Stimulated activated CD8-positive, alpha-beta memory T cell treated with anti-CD3 and anti-CD28 coated beads, Interleukin-15, amount 100 ng/mL, for 4 hours (primary cell): ENCODE measurements around the gene TDP1.

Experiments
- DNase-seq, 2 donors: peaks; one replicate each; pipeline ENCODE4 v3.0.0-alpha.2; 2020; ENCODE audit warnings: low read depth in 2 of 2

Gene TDP1

GRCh38 chr14:89941830-89942377, 13.8 kb upstream of the TDP1 start:
- DNase-seq, result no peak

GRCh38 chr14:89947344-89947743, 8.4 kb upstream of the TDP1 start:
- DNase-seq, result no peak

- DNase-seq, result no peak
Observed at GRCh38 chr14:89952576-89952975, 3.2 kb upstream of the TDP1 start.

- DNase-seq, result no peak
Observed at GRCh38 chr14:89953602-89954001, 2.1 kb upstream of the TDP1 start.

GRCh38 chr14:89954070-89955021, 1.4 kb upstream of the TDP1 start, which contains the start of gene EFCAB11:
Gene EFCAB11, minus strand, starts transcription at chr14:89954730. Its CDS starts 70 bp downstream, at chr14:89954660.
- DNase-seq, result peak; percentile 89 to 91

- DNase-seq, result no peak
Observed at GRCh38 chr14:89955022-89955744, 544 bp upstream of the TDP1 start.

GRCh38 chr14:89956661-89957009, 908 bp downstream of the TDP1 start:
- no peak for DNase-seq

- DNase-seq, result no peak
Observed at GRCh38 chr14:89957376-89957775, 1.6 kb downstream of the TDP1 start.

- DNase-seq, result no peak
Observed at GRCh38 chr14:89957791-89958190, 2.1 kb downstream of the TDP1 start.

- no peak for DNase-seq
Observed at GRCh38 chr14:89958966-89959365, 3.2 kb downstream of the TDP1 start.

GRCh38 chr14:89959853-89960445, 4.2 kb downstream of the TDP1 start:
- no peak for DNase-seq

GRCh38 chr14:89960914-89961313, 5.2 kb downstream of the TDP1 start:
- DNase-seq, result no peak

- no peak for DNase-seq
Observed at GRCh38 chr14:89963288-89963978, 7.7 kb downstream of the TDP1 start.

- DNase-seq, result no peak
Observed at GRCh38 chr14:89965839-89966238, 10.1 kb downstream of the TDP1 start.

- DNase-seq, result no peak
Observed at GRCh38 chr14:89973234-89973823, 17.6 kb downstream of the TDP1 start.

GRCh38 chr14:89977668-89978067, 21.9 kb downstream of the TDP1 start:
- no peak for DNase-seq

- no peak for DNase-seq
Observed at GRCh38 chr14:89978656-89979055, 22.9 kb downstream of the TDP1 start.

- no peak for DNase-seq
Observed at GRCh38 chr14:89983375-89983774, 27.6 kb downstream of the TDP1 start.

- DNase-seq, result no peak
Observed at GRCh38 chr14:89986462-89987160, 30.9 kb downstream of the TDP1 start.

- no peak for DNase-seq
Observed at GRCh38 chr14:89987161-89987475, 31.4 kb downstream of the TDP1 start.

- DNase-seq, result no peak
Observed at GRCh38 chr14:89988787-89989186, 33.1 kb downstream of the TDP1 start.
